ENCODE measurements around the gene RABEPK.

Gene RABEPK

DNA sequence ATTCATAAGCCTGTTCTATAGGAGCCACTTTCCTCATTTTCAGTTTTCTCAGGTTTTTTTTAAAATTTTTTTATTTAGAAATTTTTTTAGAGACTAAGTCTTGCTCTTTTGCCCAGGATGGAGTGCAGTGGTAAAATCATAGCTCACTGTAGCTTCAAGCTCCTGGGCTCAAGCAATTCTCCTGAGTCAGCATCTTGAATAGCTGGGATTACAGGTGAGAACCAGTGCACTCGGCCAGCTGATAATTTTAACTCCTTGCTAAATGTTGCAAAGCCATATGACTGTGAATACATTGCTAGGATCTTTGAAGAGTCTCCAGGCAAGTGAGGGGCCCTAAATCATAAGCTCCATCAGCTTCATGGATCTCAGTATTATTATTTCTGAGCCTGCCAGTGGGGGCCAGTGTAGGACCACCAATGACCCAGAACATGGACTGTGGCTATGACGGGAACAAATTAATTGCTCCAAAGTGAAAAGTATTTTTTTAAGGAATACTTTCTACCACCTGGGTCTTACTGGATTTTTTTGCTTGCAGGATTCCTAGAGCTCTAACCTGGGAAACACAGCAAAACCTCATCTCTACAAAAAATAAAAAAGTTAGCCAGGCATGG, 55.5 kb downstream of the RABEPK start:
- no peak for DNase-seq

GRCh38 chr9:125258160-125258785, 57.9 kb downstream of the RABEPK start:
- no peak for DNase-seq

- no peak for DNase-seq
Measured at GRCh38 chr9:125258832-125259534, 58.6 kb downstream of the RABEPK start.

DNA sequence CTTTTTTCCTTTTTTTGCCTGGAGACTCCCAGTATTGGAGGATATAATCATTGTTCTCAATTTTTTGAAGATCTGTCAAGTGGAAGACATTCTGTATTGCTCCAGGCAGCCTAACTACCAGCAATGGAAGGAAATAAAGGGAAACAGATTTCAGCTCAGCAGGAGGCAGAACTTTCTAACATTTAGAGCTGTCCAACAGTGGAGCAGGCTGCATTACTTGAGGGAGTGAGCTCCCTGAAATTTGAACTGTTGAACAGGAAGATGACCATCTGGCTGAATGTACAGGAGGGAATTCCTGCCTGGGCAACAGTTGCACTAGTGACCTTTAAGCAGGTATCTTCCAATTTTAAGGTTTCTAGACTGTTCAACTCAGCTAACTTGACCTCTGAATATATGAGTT, 60.2 kb downstream of the RABEPK start:
- no peak for DNase-seq

- peak; percentile 91 for DNase-seq
Measured at GRCh38 chr9:125261501-125262293, 61.4 kb downstream of the RABEPK start, which contains the start of gene GAPVD1. Gene GAPVD1 (plus strand): TSS chr9:125261826. CDS start chr9:125298922, 37,096 bp downstream.

GRCh38 chr9:125262294-125262991, 62.1 kb downstream of the RABEPK start:
- no peak for DNase-seq

GRCh38 chr9:125264068-125264467, 63.7 kb downstream of the RABEPK start:
- DNase-seq: peak; percentile 62

DNA sequence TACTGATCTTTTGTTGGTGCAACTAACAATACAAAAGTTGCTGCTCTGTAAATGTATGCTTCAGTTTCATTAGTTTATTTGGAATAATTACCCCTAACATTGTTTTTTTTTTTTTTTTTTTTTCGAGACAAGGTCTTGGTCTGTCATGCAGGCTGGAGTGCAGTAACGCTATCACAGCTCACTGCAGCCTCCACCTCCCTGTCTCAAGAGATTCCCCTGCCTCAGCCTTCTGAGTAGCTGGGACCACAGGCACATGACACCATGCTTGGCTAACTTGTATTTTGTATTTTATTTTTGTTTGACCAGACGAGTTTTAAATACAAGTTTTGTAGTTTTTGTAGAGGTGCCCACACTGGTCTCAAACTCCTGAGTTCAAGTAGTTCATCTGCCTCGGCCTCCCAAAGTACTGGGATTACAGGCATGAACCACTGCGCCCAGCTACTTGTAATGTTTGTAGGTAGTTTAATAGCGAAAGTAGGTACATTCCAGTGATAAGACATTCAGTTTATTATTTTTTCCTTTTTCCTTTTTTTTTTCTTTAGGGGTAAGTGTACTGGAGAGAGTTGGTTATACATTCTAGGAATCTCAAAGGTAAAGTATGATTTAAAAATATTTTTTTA, 68.2 kb downstream of the RABEPK start:
- no peak for DNase-seq

DNA sequence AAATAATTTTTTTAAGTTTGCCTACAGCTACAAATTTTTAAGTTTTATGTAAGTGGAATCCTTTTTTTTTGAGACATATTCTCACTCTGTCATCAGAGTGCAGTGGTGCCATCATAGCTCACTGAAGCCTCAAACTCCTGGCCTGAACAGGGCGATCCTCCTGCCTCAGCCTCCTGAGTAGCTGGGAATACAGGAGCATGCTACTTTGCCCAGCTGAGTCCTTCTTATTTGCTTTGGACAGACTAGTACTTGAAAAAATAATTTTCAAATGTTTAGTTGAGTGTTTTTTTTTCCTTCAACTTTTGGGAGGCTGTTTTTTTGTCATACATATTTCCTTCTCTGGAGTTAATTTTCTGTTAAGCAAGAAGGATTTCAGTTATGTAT, 68.7 kb downstream of the RABEPK start:
- DNase-seq: no peak

DNA sequence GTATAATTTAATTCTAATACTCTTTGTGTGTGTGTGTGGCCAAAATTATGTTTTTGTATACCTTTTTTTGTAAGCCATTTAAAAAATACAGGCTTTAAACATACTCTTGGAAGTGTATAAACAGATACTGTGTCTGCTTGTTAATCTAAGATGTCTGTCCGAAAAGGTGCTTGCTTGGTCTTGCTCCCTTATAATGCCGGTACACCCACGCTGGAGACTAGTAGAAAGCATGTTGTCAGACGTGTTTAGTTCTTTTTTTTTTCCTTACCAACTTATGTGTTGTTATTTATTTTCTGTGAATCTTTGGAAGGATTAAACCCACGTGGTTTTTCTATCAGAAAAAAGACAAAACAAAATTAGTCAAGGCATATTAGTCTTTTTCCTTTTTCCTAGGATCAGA, 70.7 kb downstream of the RABEPK start:
- DNase-seq: no peak

DNA sequence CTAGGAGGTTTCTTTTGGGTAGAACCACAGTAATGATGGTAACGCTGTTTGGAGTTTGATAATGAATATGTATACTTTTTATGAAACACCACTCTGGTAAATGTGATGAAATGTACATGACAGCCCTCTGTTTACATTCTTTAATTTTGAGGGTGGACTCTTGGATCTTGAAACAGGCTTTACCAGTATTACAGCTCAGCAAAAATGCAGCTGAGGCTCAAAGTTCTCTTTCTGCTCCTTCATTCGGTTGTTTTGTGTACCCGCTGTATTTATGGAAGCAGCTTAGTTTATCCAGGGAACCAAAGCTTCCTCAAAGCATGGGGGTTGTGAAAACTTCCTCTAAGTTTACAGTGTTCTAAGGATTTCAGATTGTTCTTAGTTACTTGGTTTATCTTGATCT, 72.4 kb downstream of the RABEPK start:
- DNase-seq: no peak

- DNase-seq: no peak
Measured at GRCh38 chr9:125276771-125277170, 76.4 kb downstream of the RABEPK start.

DNA sequence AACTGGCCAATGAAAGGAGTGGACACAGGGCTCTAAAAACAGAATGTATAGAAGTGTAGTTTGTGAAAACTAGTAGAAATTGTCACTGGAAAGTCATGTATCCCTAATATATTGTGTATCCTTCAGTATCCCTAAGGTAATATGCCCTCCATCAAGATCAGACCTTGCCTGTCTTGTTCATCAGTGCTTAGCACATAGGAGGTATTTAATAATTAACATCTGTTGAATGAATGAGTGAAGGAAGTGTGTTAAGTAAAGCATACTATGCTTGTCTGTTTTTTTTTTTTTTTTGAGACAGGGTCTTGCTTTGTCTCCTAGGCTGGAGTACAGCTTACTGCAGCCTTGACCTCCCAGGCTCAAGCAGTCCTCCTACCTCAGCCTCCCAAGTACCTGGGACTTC, 77.1 kb downstream of the RABEPK start:
- DNase-seq: no peak

DNA sequence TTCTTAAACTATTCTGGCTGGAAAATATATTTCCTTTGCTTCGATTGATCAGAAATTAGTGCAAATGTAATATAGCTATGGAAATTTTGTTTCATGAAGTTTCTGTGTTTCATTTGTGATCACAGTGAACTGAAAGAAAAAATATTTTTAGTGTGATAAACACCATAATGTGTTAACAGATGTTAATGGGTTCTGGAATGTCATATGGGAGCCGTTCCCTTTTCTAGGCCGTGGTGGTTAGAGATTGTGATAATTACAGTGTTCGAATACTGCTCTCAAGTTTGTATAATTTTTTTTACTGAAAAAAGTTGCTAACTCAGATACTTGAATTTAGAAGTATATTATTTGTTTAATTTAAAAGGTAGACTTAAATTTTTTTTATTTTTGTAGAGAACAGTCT, 80.6 kb downstream of the RABEPK start:
- no peak for DNase-seq

Data from CD4-positive, alpha-beta T cell treated with Interleukin-12 subunit alpha and Interleukin-12 subunit beta, for 1 hour (primary cell).